GM10266 (cell line): Measurements from ENCODE around the gene OTX2.

Experiments used
- DNase-seq: peaks from one replicate; pipeline ENCODE4 v3.0.0; 2012; ENCODE audit errors: extremely low spot score
- TF ChIP-seq, protein P1 (sequence below): IDR thresholded peaks from 2 replicates; pipeline ENCODE4 v1.5.1; 2012; ENCODE audit warnings: mild to moderate bottlenecking, low read depth; ENCODE audit not compliant: control insufficient read depth, insufficient read depth; ENCODE audit errors: missing control alignments

The OTX2 gene

DNA sequence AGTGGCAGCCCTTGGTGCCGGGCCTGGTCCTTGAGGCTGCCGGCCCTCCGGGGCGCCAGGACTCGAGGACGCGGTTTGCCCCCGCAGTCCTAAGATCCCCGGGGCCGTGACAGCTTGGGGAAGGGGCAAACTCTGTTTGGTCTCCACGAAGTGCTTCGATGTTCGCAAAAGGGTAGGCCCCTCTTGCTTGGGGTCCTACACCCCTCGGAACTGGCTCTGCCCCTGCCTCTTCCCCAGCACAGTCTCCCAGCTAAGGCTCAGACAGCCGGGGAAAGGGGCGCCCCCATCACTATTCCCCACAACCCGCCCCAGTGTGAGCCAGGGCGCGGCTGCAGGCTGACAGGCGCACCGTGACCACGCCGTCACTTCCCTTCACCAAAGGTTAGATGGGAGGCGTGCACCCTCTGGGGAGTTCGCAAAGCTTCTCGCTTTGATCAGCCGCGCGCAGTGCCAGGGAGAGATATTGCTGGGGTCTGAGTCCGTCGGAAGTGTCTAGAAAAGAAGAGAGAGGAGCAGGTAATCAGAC is 7.2 kb upstream of the OTX2 start:
- no peak for DNase-seq
- TF ChIP-seq, protein P1, sequence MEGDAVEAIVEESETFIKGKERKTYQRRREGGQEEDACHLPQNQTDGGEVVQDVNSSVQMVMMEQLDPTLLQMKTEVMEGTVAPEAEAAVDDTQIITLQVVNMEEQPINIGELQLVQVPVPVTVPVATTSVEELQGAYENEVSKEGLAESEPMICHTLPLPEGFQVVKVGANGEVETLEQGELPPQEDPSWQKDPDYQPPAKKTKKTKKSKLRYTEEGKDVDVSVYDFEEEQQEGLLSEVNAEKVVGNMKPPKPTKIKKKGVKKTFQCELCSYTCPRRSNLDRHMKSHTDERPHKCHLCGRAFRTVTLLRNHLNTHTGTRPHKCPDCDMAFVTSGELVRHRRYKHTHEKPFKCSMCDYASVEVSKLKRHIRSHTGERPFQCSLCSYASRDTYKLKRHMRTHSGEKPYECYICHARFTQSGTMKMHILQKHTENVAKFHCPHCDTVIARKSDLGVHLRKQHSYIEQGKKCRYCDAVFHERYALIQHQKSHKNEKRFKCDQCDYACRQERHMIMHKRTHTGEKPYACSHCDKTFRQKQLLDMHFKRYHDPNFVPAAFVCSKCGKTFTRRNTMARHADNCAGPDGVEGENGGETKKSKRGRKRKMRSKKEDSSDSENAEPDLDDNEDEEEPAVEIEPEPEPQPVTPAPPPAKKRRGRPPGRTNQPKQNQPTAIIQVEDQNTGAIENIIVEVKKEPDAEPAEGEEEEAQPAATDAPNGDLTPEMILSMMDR, result no peak

DNA sequence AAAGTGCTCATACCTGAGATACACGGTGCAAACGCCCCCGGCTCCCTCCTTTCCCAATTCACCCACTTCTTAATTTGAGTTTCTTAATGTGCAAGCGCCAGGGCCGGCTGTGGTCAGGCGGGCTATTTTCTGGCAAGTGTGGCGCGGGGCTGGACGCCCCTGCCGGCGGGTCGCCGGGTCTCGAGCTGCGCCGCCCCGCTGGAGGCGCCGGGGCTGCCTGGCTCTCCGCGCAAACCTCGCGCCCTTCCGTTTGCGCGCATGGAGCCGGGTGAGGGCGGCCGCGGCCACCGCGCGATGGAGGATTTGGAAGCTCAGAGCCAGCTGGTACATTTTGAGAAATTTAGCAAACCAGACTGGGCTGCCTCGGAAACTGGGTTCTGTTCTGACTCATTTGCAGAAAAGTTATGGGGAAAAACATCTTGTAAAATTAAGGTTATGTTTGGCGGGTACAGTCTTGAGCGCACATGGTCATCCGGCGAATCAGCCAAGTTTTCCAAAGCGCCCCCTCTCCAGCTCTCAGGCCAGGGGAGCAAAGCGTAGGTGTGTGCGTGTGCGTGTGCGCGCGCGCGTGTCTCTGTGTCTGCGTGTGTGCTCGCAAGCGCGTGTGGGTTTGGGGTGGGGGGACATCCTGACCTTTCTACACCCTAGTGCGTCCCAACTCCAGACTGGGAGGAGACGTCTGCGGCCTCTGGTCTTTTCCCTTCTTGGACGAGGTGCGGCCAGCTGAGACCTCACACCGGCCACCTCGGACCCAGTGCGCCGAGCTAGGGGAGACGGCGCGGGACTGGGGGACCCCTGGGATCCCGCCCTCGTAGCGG is 6.5 kb upstream of the OTX2 start:
- TF ChIP-seq, protein P1, result no peak
- DNase-seq, result peak; percentile 13

DNA sequence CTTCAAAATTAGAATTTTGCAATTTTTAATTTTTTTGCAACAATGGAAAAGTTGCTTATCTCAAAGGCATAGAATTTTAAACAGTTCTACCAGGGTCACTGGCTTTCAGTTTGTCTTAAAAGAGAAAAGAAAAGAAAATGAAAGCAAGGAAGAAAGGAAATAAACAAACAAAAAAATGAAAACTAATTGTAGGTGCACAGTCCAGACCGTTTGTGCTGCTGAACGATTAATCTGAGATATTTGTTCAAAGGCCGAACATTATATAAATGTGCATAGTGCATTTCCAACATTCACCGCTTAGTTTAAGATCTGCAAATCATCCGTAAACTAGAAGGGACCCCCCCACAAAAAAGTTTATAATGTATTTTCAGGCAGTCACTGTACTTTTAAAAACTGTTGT is 5.5 kb upstream of the OTX2 start:
- TF ChIP-seq, protein P1, result no peak
- DNase-seq, result no peak

DNA sequence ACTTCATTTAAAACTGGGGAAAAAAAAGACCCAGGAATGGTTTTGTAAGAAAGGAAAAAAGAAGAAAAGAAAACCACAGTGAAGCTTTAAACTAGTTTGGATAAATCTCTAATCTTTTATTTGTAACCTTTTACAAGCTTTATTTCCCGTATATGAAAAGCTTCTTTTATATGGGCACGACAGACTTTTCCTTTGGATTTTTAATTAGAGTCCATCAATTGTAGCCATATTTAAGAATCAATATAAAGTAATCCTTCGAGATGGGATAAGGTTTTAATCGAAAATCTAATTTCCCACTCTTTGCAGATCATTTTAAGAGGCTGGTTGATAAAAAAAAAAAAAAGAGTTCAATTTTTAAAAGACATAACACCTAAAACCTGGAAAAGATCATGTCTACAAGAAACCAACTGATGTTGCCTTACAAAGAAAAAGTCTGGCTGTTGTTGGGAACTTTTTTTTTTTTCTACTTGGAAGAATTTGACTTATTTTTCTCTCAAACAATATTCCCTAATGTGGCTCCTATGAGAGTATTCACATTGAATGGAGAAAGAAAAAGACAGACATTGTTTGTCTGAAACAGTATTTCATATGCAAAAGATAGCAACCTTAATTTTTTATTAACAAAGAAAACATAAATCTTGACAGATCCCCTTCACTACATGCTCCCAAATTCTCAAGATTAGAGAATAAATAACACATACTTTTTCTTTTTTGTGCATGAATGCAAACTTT is 4.9 kb upstream of the OTX2 start:
- DNase-seq, result no peak
- TF ChIP-seq, protein P1, result no peak

DNA sequence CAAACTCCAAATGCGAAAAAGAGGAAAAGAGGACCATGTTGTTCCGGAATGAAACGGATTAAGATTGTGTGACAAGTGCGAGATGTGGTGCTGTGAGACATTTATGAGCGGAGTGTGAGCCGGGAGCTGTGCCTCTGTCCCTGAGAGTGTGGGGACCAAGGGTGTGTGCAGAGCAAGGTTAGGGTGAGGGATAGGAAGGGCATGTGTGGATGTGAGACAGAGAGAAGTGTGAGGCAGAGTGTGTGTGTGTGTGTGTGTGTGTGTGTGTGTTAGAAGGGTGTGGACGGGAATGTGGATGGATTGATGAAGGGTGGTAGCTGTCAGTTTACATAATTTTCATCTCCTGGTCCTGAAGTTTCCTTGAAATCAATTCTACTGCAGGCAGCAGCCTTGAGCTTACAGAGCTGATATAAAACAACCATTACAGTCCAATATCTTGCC is 4.3 kb upstream of the OTX2 start:
- TF ChIP-seq, protein P1, result no peak
- peak; percentile 24 for DNase-seq

DNA sequence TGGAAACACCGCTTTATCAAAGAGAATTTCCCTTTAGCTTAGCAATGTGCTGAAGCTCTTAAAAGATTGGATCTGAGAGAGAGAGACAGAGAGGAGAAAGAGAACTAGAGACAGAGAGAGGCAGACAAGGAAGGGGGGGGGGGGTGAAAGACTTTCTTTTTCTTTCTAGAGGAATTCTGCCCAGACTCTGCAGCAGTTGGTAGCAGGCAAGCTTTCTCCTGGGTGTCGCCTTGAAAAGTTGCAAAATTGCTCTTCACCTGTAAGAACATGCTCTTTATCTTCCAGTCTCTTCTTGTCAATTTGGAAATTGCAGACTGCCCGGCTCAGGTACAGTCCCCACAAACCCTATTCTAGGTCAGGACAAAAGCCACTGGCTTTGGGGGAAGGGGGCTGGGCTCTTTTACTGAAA is 2.9 kb upstream of the OTX2 start:
- TF ChIP-seq, protein P1, result no peak
- peak; percentile 23 for DNase-seq

DNA sequence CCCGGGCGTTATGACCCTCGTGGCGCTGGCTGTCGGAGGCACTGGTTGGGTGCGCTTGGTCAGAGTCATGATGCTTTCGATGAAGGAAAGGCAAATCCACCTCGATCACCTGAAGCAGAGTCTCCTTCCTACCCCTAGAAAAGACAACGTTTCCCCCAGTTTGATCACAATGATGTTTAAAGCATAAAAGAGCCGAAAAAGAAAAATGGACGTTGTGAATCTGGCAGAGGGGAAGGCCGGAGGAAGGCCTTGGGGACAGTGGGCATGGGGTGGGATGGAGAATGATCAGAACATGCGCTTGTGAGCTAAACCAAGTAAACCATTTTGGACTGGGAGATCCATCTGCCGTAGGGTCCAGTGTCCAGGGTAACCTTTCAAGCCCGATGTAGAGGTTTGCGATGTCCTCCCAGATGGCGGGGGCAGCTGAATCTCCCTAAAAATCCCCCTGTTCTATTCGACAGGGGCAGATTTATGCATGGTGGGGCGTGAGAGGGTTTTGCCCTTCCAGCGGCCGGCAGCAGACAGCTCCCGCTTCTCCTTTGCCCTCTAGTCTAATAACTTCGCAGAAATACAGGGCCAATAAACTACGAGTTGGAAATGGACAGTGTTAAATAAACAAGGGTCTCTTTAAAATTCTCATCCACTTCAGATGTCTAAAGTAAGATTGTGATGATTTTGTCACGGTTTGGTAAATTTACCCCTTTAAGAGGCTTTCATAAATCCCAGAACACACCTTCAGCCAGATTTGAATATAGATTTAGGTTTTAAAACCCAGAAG is 2.3 kb upstream of the OTX2 start:
- DNase-seq, result peak; percentile 35
- TF ChIP-seq, protein P1, result no peak
